Measurements from ENCODE around the gene LHX3. TPM values are rescaled to one million over a fixed set of nuclear protein-coding genes. Genes with fewer than 3 reads are reported as not detected.

Gene LHX3
- total RNA-seq, 1 donor from 2014 or later = not detected

DNA sequence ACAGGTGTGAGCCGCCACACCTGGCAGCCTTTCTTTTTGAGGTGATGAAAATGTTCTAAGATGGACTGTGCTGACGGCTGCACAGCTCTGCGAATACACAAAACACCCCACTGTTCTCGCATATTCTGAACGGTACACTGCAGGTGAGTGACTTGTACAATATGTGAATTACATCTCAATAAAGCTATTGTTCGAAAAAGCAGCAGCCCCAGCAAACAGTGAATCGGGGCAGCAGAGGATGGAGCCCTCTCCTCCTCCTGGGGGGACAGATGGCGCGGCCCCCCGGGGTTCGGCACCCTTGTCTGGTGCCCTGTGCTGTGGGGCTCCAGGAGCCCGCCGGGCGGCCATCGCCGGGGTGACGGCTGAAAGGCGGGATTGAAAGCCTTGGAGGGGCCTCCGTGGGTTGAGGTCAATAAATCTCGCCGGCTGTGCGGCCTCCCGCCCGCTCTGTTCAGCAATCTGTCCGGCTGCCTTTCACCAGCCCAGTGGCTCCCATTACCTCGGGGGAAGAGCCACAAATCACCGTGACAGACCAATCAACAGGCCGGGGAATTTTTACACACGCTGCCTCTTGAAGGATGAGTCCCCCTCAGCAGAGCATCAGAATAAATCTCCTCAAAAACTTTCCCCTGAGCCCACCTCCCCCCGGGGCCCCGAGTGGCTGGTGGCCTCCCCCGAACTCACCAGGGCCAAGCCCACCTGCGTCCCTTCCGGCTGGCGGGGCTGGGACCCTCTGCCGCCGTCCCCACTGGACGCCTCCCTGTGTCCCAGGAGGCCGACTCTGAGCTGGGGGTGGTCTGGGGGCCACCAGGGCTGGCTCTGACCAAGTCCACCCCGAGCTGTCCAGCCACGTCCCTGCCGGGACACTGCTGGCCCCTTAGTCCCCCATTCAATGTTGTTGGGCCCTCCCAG is 48.5 kb downstream of the LHX3 start:
- Histone ChIP-seq H3K9me3 (no peaks in the 10 kb centered on the region), H3K27me3 (no peaks in the 10 kb centered on the region), H3K36me3 (no peaks in the 10 kb centered on the region), H3K4me1 (no peaks in the 10 kb centered on the region), H3K27ac (no peak overlapping the region), H3K4me3 (no peak overlapping the region)
- intact Hi-C loops (cut with DNase I) = no loop called here
- TF ChIP-seq, protein P1, sequence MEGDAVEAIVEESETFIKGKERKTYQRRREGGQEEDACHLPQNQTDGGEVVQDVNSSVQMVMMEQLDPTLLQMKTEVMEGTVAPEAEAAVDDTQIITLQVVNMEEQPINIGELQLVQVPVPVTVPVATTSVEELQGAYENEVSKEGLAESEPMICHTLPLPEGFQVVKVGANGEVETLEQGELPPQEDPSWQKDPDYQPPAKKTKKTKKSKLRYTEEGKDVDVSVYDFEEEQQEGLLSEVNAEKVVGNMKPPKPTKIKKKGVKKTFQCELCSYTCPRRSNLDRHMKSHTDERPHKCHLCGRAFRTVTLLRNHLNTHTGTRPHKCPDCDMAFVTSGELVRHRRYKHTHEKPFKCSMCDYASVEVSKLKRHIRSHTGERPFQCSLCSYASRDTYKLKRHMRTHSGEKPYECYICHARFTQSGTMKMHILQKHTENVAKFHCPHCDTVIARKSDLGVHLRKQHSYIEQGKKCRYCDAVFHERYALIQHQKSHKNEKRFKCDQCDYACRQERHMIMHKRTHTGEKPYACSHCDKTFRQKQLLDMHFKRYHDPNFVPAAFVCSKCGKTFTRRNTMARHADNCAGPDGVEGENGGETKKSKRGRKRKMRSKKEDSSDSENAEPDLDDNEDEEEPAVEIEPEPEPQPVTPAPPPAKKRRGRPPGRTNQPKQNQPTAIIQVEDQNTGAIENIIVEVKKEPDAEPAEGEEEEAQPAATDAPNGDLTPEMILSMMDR (IDR thresholded peaks at IDR 0.05) = no peak
- TF ChIP-seq POLR2A (IDR thresholded peaks at IDR 0.05) (no peak), POLR2AphosphoS5 (IDR thresholded peaks at IDR 0.05; ENCODE audit: insufficient read depth in 1 of 2, low read depth in 1 of 2) (no peak)
- no peak for DNase-seq (ENCODE audit: extremely low spot score in 2 of 2)

DNA sequence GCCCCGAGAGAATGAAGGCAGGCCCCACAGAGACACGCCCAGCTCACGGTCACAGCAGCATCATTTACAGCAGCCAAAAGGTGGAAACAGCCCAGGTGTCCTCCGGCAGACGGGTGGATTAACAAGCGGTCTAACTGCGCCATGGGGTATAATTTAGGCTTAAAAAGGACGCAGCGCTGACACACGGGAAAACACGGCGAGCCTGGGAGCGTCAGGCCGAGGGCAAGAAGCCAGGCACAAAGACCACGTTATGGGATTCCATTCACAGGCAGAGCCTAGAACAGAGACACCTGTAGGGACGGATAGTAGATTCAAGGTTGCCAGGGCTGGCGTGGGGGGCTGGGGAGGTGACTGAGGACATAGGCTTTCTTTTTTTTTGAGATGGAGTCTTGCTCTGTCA is 49.4 kb downstream of the LHX3 start:
- H3K27me3 ChIP-seq = no peaks in the 10 kb centered on the region
- no peak overlapping the region for H3K27ac ChIP-seq
- no peaks in the 10 kb centered on the region for H3K36me3 ChIP-seq
- no peaks in the 10 kb centered on the region for H3K4me1 ChIP-seq
- TF ChIP-seq, protein P1 (IDR thresholded peaks at IDR 0.05) = no peak
- TF ChIP-seq POLR2AphosphoS5 (IDR thresholded peaks at IDR 0.05; ENCODE audit: insufficient read depth in 1 of 2, low read depth in 1 of 2) = no peak
- H3K9me3 ChIP-seq = no peaks in the 10 kb centered on the region
- intact Hi-C loops (cut with DNase I) = no loop called here
- no peak for DNase-seq (ENCODE audit: extremely low spot score in 2 of 2)
- no peak overlapping the region for H3K4me3 ChIP-seq

DNA sequence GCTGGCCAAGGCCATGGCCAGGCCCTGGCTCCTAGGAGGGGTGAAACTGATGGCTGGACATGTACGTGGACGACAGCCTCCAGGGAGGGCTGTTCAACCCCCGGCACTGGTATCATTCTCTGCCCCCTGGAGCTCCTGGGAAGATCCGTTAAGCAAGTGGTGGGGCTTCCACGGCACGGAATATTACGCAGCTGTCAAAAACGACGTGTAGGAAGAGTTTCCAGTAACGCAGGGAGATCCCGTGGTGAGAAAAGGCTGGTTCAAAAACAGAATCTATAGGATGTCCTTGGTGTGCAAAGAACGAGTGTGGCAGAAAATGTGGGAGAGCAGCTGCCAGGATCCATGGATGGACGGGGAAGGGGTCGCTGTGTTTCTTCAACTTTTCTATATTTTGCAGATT is 50.0 kb downstream of the LHX3 start:
- Histone ChIP-seq H3K27ac (no peak overlapping the region), H3K36me3 (no peaks in the 10 kb centered on the region), H3K4me3 (no peak overlapping the region), H3K4me1 (no peaks in the 10 kb centered on the region), H3K9me3 (no peaks in the 10 kb centered on the region), H3K27me3 (no peaks in the 10 kb centered on the region)
- intact Hi-C loops (cut with DNase I) = no loop called here
- TF ChIP-seq POLR2AphosphoS5 (IDR thresholded peaks at IDR 0.05; ENCODE audit: insufficient read depth in 1 of 2, low read depth in 1 of 2) = no peak
- TF ChIP-seq, protein P1 (IDR thresholded peaks at IDR 0.05) = no peak
- no peak for TF ChIP-seq POLR2A (IDR thresholded peaks at IDR 0.05)
- no peak for DNase-seq (ENCODE audit: extremely low spot score in 2 of 2)

GRCh38 chr9:136153381-136154065 is 51.4 kb downstream of the LHX3 start:
- intact Hi-C loops (cut with DNase I) = no loop called here
- Histone ChIP-seq H3K4me3 (no peak overlapping the region), H3K36me3 (no peaks in the 10 kb centered on the region), H3K4me1 (no peaks in the 10 kb centered on the region), H3K27me3 (no peaks in the 10 kb centered on the region), H3K27ac (no peak overlapping the region), H3K9me3 (no peaks in the 10 kb centered on the region)
- no peak for DNase-seq (ENCODE audit: extremely low spot score in 2 of 2)
- TF ChIP-seq POLR2AphosphoS5 (IDR thresholded peaks at IDR 0.05; ENCODE audit: insufficient read depth in 1 of 2, low read depth in 1 of 2) (no peak), POLR2A (IDR thresholded peaks at IDR 0.05) (no peak)
- TF ChIP-seq, protein P1 (IDR thresholded peaks at IDR 0.05) = no peak

GRCh38 chr9:136152931-136153330 is 52.0 kb downstream of the LHX3 start:
- no peaks in the 10 kb centered on the region for H3K9me3 ChIP-seq
- H3K27ac ChIP-seq = no peak overlapping the region
- no peaks in the 10 kb centered on the region for H3K4me1 ChIP-seq
- TF ChIP-seq POLR2A (IDR thresholded peaks at IDR 0.05) = no peak
- TF ChIP-seq, protein P1 (IDR thresholded peaks at IDR 0.05) = no peak
- TF ChIP-seq POLR2AphosphoS5 (IDR thresholded peaks at IDR 0.05; ENCODE audit: insufficient read depth in 1 of 2, low read depth in 1 of 2) = no peak
- H3K27me3 ChIP-seq = no peaks in the 10 kb centered on the region
- no peak overlapping the region for H3K4me3 ChIP-seq
- no peaks in the 10 kb centered on the region for H3K36me3 ChIP-seq
- intact Hi-C loops (cut with DNase I) = no loop called here
- no peak for DNase-seq (ENCODE audit: extremely low spot score in 2 of 2)
